Brain microvascular endothelial cell (primary cell): ENCODE data around the gene RAB6B.

Source experiments
- DNase-seq: peaks from one replicate; pipeline ENCODE4 v3.0.0-alpha.2; 2020
- H3K27ac ChIP-seq: fragments of 250-450 bp; sonication (Bioruptor Pico); 2 replicates; pipeline ENCODE4 v1.5.1; 2020; ENCODE audit warnings: mild to moderate bottlenecking, moderate library complexity
- H3K27me3 ChIP-seq: fragments of 250-450 bp; sonication (Bioruptor Pico); replicated peaks from 2 replicates; pipeline ENCODE4 v1.5.1; 2020; ENCODE audit warnings: mild to moderate bottlenecking
- H3K36me3 ChIP-seq: fragments of 250-450 bp; sonication (Bioruptor Pico); replicated peaks from 2 replicates; pipeline ENCODE4 v1.5.1; 2020; ENCODE audit warnings: mild to moderate bottlenecking
- H3K4me3 ChIP-seq: 2 replicates; pipeline ENCODE4 v1.5.1; 2011; ENCODE audit warnings: low read depth, mild to moderate bottlenecking, control low read depth, low read length, moderate library complexity
- in situ Hi-C: cut with HindIII; loops from 2 replicates; pipeline ENCODE4 v1.10.0; 2017; ENCODE audit warnings: low sequenced_read_pairs, low pct_ligation_motif_present
- TF ChIP-seq, protein P1 (sequence below): IDR thresholded peaks from 2 replicates; pipeline ENCODE4 v1.5.1; 2011; ENCODE audit warnings: low read depth, mild to moderate bottlenecking, moderate library complexity, low read length, control low read depth, inconsistent platforms; ENCODE audit errors: missing control alignments

The RAB6B gene

DNA sequence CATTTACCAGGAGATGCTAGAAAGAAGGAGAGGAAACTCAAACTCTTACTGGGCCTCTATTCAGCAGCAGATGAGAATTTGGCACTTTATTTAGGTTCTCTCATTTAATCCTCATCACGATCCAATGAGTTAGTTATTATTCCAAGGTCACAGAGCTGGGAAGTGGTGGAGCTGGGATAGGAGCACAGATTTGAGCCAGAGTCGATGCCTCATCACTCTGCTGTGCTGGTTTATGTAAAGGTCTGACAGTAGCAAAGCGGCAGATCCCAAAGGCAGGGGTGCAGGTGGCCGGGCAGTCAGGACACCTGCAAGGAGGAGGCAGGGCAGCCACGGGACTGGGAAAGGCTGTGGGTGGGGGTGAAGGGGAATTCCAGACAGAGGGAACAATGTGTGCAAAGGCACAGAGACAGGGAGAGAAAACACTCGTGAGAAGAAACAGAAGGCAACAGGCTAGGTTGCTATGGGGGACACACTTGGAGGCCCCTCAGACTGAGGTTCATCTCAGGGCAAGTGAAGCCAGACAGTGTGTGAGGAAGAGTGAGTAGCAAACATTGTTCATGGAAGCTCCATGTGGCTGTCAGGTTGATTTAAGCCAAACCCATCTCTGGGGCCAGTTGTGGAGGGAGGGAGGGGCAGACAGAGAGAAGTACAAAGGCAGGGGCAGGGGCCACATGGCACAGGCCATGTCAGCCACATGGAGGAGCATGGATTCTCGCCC is 26.8 kb downstream of the RAB6B start:
- no peak for DNase-seq
- peaks cover 5% of the 10 kb centered on the region for H3K27me3 ChIP-seq
- in situ Hi-C loops, result no loop called here
- TF ChIP-seq, protein P1, sequence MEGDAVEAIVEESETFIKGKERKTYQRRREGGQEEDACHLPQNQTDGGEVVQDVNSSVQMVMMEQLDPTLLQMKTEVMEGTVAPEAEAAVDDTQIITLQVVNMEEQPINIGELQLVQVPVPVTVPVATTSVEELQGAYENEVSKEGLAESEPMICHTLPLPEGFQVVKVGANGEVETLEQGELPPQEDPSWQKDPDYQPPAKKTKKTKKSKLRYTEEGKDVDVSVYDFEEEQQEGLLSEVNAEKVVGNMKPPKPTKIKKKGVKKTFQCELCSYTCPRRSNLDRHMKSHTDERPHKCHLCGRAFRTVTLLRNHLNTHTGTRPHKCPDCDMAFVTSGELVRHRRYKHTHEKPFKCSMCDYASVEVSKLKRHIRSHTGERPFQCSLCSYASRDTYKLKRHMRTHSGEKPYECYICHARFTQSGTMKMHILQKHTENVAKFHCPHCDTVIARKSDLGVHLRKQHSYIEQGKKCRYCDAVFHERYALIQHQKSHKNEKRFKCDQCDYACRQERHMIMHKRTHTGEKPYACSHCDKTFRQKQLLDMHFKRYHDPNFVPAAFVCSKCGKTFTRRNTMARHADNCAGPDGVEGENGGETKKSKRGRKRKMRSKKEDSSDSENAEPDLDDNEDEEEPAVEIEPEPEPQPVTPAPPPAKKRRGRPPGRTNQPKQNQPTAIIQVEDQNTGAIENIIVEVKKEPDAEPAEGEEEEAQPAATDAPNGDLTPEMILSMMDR, result no peak
- H3K4me3 ChIP-seq, result no peak overlapping the region
- no peak overlapping the region for H3K27ac ChIP-seq
- no peaks in the 10 kb centered on the region for H3K36me3 ChIP-seq

DNA sequence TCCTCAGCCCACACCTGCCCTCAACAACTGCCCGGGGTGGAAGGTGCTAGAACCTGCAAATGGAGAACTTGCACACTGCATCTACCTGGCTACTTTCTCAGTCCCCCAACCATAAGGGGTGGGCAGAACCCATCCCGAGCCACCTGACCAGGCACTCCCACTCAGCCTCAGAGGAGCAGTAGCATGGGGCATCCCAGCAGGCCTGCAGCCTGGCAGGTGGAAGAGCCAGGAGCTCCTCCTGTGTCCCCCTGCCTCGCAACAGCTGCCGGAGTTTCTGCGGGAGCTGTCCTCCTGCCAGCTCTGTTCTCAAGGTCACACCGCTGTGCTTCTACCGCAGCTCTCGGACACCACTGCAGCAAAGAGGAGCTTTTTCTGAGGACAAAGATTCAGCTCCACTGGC is 27.5 kb downstream of the RAB6B start:
- TF ChIP-seq, protein P1, result no peak

DNA sequence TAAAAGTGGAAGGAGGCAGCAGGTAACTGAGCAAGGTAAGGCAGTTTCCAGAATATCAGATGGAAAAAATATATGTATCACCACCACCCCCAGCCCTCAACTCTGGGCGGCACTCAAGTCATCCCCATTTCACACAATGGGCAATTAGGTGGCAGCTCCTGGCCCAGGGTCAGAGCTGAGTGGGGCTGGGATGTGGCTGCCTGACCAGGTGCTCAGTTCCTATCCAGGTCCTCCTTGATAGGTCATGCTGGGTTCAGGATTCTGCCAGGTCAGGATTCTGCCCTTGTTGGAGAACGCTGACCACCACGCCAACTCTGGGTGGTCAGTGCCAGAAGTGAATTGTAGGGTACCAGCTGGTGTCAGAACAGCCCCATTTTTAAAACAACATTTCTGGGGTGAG is 29.5 kb downstream of the RAB6B start:
- Histone ChIP-seq H3K27ac (no peak overlapping the region), H3K36me3 (no peaks in the 10 kb centered on the region), H3K27me3 (peaks cover 5% of the 10 kb centered on the region), H3K4me3 (no peak overlapping the region)
- in situ Hi-C loops, result no loop called here
- TF ChIP-seq, protein P1, result no peak
- DNase-seq, result no peak

More for the DNA sequence above, 27.5 kb downstream of the RAB6B start:
- DNase-seq, result no peak
- peaks cover 5% of the 10 kb centered on the region for H3K27me3 ChIP-seq
- no peak overlapping the region for H3K27ac ChIP-seq
- no peak overlapping the region for H3K4me3 ChIP-seq
- in situ Hi-C loops, result no loop called here
- H3K36me3 ChIP-seq, result no peaks in the 10 kb centered on the region

DNA sequence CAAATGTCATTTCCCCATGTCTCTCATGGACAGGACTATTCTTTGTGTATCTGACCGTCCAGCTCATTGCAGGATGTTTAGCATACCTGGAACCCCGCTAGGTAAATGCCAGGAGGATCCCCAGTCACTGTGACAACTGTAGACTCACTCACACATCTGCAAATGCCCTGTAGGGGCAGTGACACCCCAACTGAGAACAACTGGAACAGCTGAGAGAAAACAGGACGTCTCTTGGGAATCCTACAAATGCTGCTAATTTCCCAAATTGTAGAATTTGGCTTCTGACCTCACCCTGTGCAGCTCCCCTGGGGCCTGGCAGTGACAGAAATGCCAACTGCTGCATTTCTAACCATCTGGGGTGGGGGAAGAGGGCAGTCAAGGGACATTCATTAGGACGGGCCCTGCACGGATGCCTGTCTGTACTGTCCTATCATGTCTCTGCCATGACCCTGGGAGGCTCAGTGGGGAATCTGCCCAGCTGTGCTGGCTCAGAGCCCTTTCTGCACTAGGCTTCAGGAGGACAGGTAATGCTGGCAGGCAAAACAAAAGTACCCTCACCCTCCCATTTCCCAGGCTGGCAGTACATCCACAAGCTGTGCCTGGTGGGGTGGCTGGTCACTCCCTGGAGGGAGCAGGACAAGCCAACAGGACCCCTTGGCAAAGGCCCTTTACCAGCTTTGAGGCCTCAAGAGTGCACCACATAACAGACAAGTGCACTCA is 30.4 kb downstream of the RAB6B start:
- H3K27ac ChIP-seq, result no peak overlapping the region
- TF ChIP-seq, protein P1, result peak; percentile 35
- DNase-seq, result no peak
- H3K27me3 ChIP-seq, result peaks cover 5% of the 10 kb centered on the region
- no peaks in the 10 kb centered on the region for H3K36me3 ChIP-seq
- in situ Hi-C loops, result no loop called here
- H3K4me3 ChIP-seq, result no peak overlapping the region

DNA sequence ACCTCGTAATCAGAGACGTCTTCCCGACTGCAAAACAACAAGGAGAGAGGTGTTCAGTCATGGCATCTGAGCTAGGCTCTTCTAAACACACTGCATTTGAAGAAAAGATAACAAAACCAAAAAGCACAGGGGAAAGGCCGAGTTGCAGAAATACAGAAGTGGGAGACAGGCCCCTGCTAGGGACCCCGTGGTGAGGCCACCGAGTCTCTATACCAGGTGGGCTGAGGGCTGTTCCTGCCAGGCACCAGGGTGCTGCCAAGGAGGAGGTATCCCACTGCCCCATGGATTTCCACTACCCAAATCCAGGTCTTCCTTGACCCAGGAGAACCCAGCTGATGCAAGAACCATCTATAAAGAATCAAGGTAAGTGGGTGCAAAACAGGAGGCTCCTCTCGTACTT is 31.1 kb downstream of the RAB6B start:
- H3K36me3 ChIP-seq, result no peaks in the 10 kb centered on the region
- no peak for DNase-seq
- no peak overlapping the region for H3K4me3 ChIP-seq
- in situ Hi-C loops, result no loop called here
- H3K27ac ChIP-seq, result no peak overlapping the region
- peaks cover 5% of the 10 kb centered on the region for H3K27me3 ChIP-seq
- TF ChIP-seq, protein P1, result no peak
